SU-DHL-6 (cell line): ENCODE measurements around the gene SCAMP3.

Experiments
- H2AFZ ChIP-seq: fragments of 200-600 bp; sonication (generic); 2 replicates; pipeline ENCODE4 v1.6.1; 2014; ENCODE audit warnings: low read depth, mild to moderate bottlenecking, moderate library complexity, mixed read lengths, antibody characterized with exemption, low read length; ENCODE audit not compliant: severe bottlenecking
- H3F3A ChIP-seq: fragments of 200-600 bp; shearing (Covaris generic); 2 replicates; pipeline ENCODE4 v1.6.0; 2016; ENCODE audit warnings: antibody characterized with exemption, mild to moderate bottlenecking; ENCODE audit not compliant: insufficient read depth
- H3K27ac ChIP-seq: fragments of 200-600 bp; sonication (generic); 2 replicates; pipeline ENCODE4 v1.5.1; 2016; ENCODE audit warnings: low read depth, mild to moderate bottlenecking, low read length, moderate library complexity, mixed read lengths
- H3K27me3 ChIP-seq: fragments of 200-600 bp; sonication (generic), shearing (Covaris generic); 2 replicates; pipeline ENCODE4 v1.6.0; 2014; ENCODE audit warnings: mild to moderate bottlenecking, low read length
- H3K36me3 ChIP-seq: fragments of 200-600 bp; sonication (generic); 2 replicates; pipeline ENCODE4 v1.6.1; 2014; ENCODE audit warnings: mild to moderate bottlenecking, low read length, mixed read lengths
- H3K4me2 ChIP-seq: fragments of 300-600, 200-600 bp; shearing (Covaris generic), sonication (generic); 2 replicates; pipeline ENCODE4 v1.6.0; 2014; ENCODE audit warnings: low read length, low read depth, mild to moderate bottlenecking; ENCODE audit not compliant: poor library complexity, severe bottlenecking
- H3K4me3 ChIP-seq: fragments of 200-600 bp; sonication (generic); 2 replicates; pipeline ENCODE4 v1.5.1; 2014; ENCODE audit warnings: antibody characterized with exemption, low read length, mild to moderate bottlenecking, mixed read lengths; ENCODE audit not compliant: insufficient read depth, poor library complexity, severe bottlenecking
- H3K79me2 ChIP-seq: fragments of 200-600 bp; sonication (generic); 2 replicates; pipeline ENCODE4 v1.6.1; 2014; ENCODE audit warnings: mild to moderate bottlenecking, low read length, moderate library complexity; ENCODE audit not compliant: insufficient read depth
- H3K9ac ChIP-seq: fragments of 200-600 bp; sonication (generic); 2 replicates; pipeline ENCODE4 v1.7.0; 2014; ENCODE audit warnings: mild to moderate bottlenecking, low read length
- H3K9me2 ChIP-seq: fragments of 200-600 bp; sonication (generic); replicated peaks from 2 replicates; pipeline ENCODE4 v1.6.1; 2014; ENCODE audit warnings: low read length; ENCODE audit not compliant: insufficient read depth
- H3K9me3 ChIP-seq: fragments of 200-600 bp; sonication (generic); 2 replicates; pipeline ENCODE4 v1.6.1; 2014; ENCODE audit warnings: low read length, mixed read lengths; ENCODE audit not compliant: insufficient read depth
- H4K20me1 ChIP-seq: fragments of 200-600 bp; sonication (generic); 2 replicates; pipeline ENCODE4 v1.6.1; 2014; ENCODE audit warnings: low read depth, mild to moderate bottlenecking, antibody characterized with exemption, low read length, moderate library complexity, mixed read lengths
- CTCF ChIP-seq: fragments of 200-600 bp; sonication (generic); IDR thresholded peaks from one replicate; pipeline ENCODE4 v1.5.1; 2017; ENCODE audit warnings: antibody characterized with exemption, mild to moderate bottlenecking, low read length, moderate library complexity; ENCODE audit not compliant: insufficient read depth, poor library complexity, severe bottlenecking
- EZH2phosphoT487 ChIP-seq: fragments of 200-600 bp; sonication (generic), shearing (Covaris generic); conservative IDR thresholded peaks from 2 replicates; pipeline ENCODE4 v1.6.1; 2018; ENCODE audit warnings: mild to moderate bottlenecking, antibody characterized with exemption, low read length, moderate library complexity, mixed read lengths

SCAMP3 gene

GRCh38 chr1:155254228-155254713 is 7.9 kb downstream of the SCAMP3 start:
- Histone ChIP-seq H3K9me3 (no peaks in the 10 kb centered on the region), H3K4me3 (peak overlapping the region; percentile 71), H3K9me2 (no peaks in the 10 kb centered on the region), H3K27ac (peak overlapping the region; percentile 57), H3F3A (peaks cover 14% of the 10 kb centered on the region; the same call in 1 of the 2 replicates), H3K9ac (peak overlapping the region; percentile 76), H3K4me2 (peak overlapping the region; percentile 51), H4K20me1 (no peaks in the 10 kb centered on the region), H3K79me2 (no peaks in the 10 kb centered on the region), H3K27me3 (no peaks in the 10 kb centered on the region), H2AFZ (no peak overlapping the region), H3K36me3 (no peaks in the 10 kb centered on the region)
- TF ChIP-seq CTCF (no peak), EZH2phosphoT487 (no peak)

GRCh38 chr1:155253797-155254196 is 8.4 kb downstream of the SCAMP3 start:
- Histone ChIP-seq H3K9me3 (no peaks in the 10 kb centered on the region), H3K9ac (peak overlapping the region; percentile 76), H4K20me1 (no peaks in the 10 kb centered on the region), H2AFZ (no peak overlapping the region), H3K79me2 (no peaks in the 10 kb centered on the region), H3K4me3 (peak overlapping the region; percentile 71), H3F3A (peaks cover 14% of the 10 kb centered on the region; the same call in 1 of the 2 replicates), H3K9me2 (no peaks in the 10 kb centered on the region), H3K36me3 (no peaks in the 10 kb centered on the region), H3K4me2 (peak overlapping the region; percentile 51), H3K27me3 (no peaks in the 10 kb centered on the region), H3K27ac (peak overlapping the region; percentile 57)
- TF ChIP-seq CTCF, result no peak
- no peak for TF ChIP-seq EZH2phosphoT487

GRCh38 chr1:155253208-155253607 is 9.0 kb downstream of the SCAMP3 start:
- no peaks in the 10 kb centered on the region for H3K9me3 ChIP-seq
- no peaks in the 10 kb centered on the region for H4K20me1 ChIP-seq
- peak overlapping the region; percentile 51 for H3K4me2 ChIP-seq
- no peaks in the 10 kb centered on the region for H3K27me3 ChIP-seq
- H3K36me3 ChIP-seq, result no peaks in the 10 kb centered on the region
- peak overlapping the region; percentile 76; the same call in 1 of the 2 replicates for H3K9ac ChIP-seq
- H3K4me3 ChIP-seq, result no peak overlapping the region
- peaks cover 14% of the 10 kb centered on the region; the same call in 1 of the 2 replicates for H3F3A ChIP-seq
- TF ChIP-seq EZH2phosphoT487, result no peak
- TF ChIP-seq CTCF, result no peak
- H3K9me2 ChIP-seq, result no peaks in the 10 kb centered on the region
- peak overlapping the region; percentile 57; the same call in 1 of the 2 replicates for H3K27ac ChIP-seq
- H3K79me2 ChIP-seq, result no peaks in the 10 kb centered on the region
- H2AFZ ChIP-seq, result no peak overlapping the region
